NCI-H524 (cell line): ENCODE measurements around the gene TCERG1L.
"Not testable (repeated sequence)": the region's sequence is repeated elsewhere in the genome, so short reads cannot be mapped to it uniquely, and the experiment has no call there.

Source experiments
- DNase-seq, 2 experiments: peaks; one replicate each; lab custom pipeline; 2025; lab: John Stamatoyannopoulos, UW

The TCERG1L gene

DNA sequence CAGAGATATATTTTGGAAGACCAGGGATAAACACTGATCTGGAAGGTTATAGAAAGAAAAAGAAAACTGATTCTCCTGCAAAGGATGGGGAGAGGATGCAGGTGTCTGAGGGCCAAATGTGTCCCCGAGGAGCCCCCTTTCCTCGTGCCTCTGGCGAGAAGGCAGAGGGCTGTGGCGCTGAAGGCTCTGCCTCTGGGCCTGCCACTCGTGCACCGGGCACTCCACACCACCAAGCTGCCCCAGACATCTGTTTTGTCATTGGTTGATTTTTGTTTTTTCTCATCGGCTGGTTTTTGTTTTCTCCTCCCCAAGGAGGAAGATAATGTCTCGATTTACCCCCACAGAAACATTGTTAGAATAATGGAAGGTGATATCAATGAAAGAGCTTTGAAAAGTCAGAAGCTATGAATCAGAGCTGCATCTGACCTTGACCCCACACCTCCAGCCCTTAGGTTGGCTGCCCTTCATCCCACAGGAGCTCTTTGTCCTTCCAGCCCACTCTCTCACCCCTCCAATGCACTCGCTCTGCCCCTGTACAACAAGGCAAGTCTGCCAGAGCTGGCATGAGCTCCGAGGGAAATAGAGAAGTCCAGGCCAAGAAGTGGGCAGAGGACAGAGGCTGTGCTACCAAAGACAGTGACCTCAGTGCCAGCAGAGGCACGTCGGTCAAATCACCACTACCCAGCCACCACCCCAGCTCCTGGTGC, 124.8 kb downstream of the TCERG1L start:
- no peak for DNase-seq

DNA sequence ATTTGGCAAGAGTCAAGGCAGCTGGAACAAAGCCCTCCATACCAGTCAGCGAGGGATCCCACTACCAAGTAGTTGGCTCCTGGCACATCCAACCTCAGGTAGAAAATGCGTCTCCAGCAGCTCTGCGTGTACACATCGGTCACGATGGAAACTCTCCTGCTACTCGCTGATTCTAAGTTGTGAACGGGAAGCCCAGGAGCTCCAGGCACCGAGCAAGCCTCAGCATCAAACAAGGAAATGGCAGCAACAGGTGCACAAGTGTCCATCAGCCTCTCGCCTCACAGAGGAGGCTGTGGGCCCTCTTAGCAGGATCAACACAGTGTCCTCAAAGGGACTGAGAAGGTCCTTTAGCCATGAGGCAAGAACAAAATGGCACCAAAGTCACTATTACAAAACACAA, 127.0 kb downstream of the TCERG1L start:
- no peak for DNase-seq

DNA sequence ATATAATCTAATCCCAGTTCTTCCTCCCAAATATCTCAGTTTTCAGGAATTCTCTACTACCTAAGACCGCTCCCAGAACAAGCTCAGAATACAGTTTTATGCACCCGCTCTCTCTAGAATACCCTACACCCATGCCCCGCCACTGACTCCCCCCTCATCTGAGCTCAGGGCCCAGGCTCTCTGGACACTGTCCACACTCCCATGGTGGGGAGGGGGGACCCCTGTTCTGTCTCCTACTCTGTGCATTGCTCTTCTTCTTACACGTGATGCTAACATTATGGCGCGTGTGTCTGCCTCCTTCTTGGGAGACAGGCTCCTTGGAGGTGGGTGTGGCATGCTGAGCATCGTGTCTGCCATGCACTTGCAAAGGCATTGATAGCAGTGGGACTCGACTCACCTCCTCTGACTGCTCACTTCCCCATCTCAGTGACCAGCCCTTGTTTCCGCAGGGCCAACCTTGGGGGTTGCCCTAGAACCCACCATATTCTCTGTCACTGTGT, 127.9 kb downstream of the TCERG1L start:
- no peak for DNase-seq

DNA sequence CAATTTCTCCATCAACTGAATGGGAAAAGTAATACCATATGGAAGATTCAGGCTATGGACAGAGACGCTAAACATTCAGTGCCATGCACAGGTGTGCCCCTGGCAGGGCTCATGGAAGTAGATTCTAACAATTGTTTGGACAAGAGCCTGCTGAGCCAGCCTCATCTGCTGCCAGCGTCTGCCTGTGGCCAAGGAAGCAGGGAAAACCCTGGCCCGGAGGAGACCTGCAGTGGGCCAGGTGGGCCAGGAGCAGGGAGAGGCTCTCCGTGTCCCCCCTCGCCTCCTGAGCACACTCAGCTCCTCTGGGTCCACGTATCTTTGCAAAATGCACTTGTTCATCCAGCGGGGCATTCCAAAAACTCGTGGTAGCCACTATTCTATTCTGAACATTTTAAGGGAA, 130.1 kb downstream of the TCERG1L start:
- DNase-seq: no peak

DNA sequence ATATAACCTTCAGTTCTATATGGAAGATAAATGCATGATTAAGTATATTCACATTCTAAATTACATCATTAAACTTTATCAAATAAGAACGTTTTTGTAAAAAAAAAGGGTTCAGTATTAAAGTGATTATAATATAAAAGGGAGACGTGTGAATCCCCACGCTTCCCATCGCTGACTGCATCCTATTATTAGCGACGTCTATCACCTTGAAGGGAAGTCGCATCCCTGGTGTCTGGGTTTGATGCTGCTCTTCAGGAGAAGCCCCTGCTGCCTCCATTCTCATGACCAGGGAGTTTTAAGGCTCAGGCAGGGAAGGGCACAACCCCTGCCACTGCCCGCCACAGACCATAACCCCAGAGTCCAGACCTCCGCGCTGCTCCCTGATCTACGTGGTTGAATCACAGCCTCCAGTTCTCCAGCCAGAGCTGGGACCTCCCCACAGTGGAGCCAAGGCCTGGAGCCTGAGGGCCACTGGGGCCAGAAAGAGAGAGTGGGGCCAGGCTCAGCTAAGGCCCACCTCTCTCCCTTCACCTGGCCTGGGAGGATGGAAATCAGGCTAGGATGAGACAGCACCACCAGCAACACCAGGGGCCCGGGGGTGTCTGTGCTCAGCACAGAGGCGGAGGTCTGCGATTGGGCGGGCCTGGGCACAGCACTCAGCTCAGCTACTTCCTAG, 130.6 kb downstream of the TCERG1L start:
- DNase-seq: no peak

GRCh38 chr10:131180086-131180485, 131.4 kb downstream of the TCERG1L start:
- DNase-seq: no peak

DNA sequence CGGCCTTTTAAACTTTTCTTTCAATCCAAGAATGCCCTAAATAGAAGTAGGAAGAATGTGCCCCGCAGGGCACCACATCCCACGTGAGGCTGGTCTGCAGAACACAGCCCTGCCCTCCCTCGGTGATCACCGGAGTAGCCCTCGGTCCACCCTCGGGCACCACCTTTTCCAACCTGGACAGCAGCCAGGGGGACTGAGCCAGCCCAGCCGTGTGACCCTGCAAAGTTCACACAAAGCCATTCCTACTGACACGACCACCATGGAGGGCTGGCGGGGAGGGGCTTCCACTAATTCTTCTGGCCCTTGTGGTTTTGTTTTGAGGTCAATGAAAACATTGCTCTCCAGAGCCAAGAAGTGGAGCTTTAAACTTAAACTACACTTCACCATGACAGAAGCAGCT, 132.2 kb downstream of the TCERG1L start:
- no peak for DNase-seq

GRCh38 chr10:131178521-131179331, 132.8 kb downstream of the TCERG1L start:
- peak; percentile 7 to 56 for DNase-seq

GRCh38 chr10:131177431-131178327, 133.8 kb downstream of the TCERG1L start:
- peak in 1 of 2 experiments; percentile 4 for DNase-seq

DNA sequence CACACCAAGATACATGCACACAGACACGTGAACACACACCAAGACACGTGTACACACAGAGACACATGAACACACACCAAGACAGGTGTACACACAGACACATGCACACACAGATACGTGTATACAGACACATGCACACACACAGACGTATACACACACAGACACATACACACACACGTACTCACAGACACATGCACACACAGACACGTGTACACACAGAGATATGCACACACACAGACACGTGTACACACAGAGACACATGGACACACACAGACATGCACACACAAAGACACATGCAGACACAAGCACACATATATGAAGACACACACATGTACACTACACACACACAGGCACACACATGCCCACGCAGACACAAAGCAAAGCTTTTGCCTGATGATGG, 134.6 kb downstream of the TCERG1L start:
- peak in 1 of 2 experiments; percentile 0 for DNase-seq

DNA sequence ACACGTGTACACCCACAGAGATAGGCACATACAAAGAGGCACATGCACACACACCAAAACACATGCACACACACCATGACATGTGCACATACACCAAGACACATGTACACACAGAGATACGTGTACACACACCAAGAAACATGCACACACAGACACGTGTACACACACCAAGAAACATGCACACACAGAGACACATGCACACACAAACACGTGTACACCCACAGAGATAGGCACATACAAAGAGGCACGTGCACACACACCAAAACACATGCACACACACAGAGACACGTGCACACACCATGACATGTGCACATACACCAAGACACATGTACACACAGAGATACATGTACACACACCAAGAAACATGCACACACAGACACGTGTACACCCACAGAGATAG, 135.2 kb downstream of the TCERG1L start:
- DNase-seq: not testable (repeated sequence)

DNA sequence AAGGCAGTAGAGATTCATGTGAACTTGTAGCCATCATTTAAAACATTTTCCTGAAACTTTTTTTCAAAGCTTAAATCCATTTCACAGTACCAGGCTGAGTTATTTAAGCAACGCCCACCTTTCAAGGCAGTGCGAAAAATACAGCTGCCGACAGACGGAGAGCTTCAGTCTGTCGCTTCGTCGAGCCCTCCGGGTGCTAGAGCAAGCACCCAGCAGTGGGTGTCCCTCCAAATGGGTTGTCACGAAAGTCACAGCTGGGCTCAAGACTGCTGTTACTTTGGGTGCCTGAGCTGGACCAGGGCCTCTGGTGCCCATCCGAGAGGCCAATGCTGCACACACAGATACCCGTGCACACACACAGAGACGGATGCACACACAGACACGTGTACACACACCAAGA, 135.6 kb downstream of the TCERG1L start:
- no peak for DNase-seq

- no peak for DNase-seq
These were observed 136.6 kb downstream of the TCERG1L start for GRCh38 chr10:131174651-131175540.

DNA sequence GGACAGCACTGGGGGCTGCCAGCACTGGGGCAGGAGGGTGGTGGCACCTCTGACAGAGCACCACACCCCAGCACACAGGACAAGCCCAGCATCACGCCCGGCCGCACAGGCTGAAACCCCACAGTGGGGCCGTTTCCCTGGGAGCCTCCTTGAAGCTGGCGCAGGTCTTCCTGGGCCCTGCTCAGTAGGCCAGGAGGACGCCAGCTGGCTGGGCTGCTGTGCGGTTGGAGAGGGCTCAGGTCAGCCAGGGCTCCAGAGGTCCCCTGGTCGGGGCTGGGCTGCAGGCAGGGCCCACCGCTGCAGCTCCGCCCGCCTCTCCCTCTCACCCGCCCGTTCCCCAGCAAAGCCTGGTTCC, 137.3 kb downstream of the TCERG1L start:
- no peak for DNase-seq

DNA sequence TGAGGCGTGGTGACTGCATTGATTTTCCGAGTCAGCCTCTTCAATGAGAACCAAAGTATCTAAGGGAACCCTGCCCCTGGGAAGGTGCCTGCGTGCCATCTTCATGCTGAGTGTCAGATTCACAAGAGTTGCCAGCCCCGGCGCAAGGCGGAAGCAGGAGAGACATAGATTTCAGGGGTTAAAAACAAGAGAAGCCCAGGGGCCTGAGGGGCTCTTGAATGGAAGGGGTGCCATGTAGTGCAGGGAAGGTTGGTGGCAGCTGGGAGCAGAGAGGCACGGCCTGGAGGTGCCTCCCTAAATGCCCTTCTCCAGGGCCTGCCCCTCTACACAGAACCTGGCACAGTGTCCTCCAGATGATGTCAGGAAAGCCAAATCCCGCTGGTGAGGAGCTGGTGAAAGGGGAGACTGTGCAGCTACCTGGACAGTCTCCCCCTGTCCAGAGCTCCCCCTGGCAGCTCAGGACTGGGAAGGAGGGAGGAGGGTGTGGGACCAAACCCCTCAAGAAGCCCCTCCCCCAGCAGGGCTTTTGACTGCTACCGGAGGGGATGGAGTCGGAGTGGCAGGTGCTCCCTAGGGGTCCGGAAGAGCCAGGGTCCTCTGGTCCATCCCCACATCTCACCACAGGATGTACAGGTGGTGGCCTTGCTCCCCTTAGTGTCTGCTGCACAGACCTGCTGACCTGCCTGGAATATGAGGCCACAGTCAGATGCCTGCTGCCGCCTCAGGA, 137.9 kb downstream of the TCERG1L start:
- no peak for DNase-seq

- no peak for DNase-seq
These were observed 139.1 kb downstream of the TCERG1L start for GRCh38 chr10:131172433-131172832.

DNA sequence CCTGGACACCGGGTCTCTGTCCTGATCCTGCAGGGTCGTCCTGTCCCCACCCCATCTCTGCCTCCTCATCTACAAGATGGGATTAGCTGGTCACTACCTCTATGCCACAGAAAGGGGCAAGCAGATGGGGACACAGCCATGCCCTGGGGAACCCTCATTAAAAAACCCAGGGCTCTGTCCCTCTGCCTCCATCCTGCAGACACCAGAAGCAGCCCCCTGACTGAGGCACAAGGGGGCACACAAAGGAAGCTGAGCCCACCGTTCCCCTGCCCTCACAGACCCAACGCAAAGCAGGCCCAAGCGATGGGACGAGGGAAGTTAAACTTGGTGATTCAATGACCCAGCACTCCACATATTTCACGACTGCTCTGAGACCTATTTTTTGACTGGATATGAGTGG, 142.4 kb downstream of the TCERG1L start:
- DNase-seq: no peak

GRCh38 chr10:131168238-131168875, 143.2 kb downstream of the TCERG1L start:
- DNase-seq: no peak

DNA sequence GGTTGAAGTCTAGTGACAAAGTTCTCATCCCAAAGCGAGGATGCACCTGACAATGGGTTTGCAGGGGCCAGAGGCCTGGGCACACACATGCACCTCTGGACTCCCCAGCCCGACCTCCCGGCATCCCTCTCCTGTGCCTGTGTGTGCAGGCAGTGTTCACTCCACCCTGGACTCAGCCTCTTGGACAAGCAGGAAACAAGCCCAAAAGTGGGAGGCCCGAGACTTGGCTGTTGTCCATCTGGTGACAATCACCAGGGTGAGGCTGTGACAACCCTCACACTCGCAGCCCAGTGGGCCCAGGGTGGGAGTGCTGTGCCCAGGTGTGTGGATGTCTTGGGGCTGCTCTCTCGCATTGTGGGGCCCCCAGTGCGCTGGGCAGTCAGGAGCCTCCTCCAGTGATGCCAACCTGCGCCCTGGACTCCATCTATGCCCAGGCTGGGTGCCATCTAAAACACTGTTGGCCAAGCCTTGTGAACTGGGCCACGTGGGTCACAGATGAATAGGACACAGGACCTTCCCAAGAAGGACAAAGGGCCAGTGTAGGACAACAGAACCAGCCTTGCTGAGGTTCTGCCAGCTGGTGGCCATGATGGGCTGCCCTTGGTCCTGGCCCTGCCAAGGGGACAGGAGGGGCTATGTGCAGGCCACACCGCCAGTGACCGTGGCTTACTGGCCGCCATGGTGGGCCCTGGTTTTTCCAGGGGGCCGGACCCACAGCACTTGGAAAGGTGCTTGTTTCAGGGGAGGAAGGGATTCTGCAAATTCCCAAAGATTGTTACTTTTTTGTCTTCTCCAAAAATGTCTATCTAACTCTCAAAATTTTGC, 144.3 kb downstream of the TCERG1L start:
- no peak for DNase-seq
